HepG2 (cell line): Measurements from ENCODE around the gene SAC3D1. TPM values are rescaled to one million over a fixed set of nuclear protein-coding genes. Genes with fewer than 3 reads are reported as not detected.

Source experiments
- FOXK2 ChIP-seq: fragments of 450-650 bp; IDR thresholded peaks from 2 replicates; pipeline ENCODE4 v1.6.1; 2016
- HIVEP1 ChIP-seq: sonication (generic); formaldehyde crosslinking; IDR thresholded peaks from 2 replicates; pipeline ENCODE4 v1.4.0; 2020; ENCODE audit warnings: mild to moderate bottlenecking, missing genetic modification reagents
- HMGXB4 ChIP-seq, 2 experiments: sonication (generic) in 1 of 2; formaldehyde crosslinking in 1 of 2; IDR thresholded peaks; 2 replicates each; pipeline versions ENCODE4 v1.4.0 to v1.6.1; 2018 to 2020; ENCODE audit warnings: missing genetic modification reagents in 2 of 2, borderline replicate concordance in 1 of 2, low read depth in 1 of 2, mild to moderate bottlenecking in 1 of 2, missing biosample characterization in 1 of 2
- ISL2 ChIP-seq: sonication (generic); formaldehyde crosslinking; IDR thresholded peaks from 2 replicates; pipeline ENCODE4 v1.5.0; 2020; ENCODE audit warnings: missing genetic modification reagents
- MAX ChIP-seq: IDR thresholded peaks from 2 replicates; pipeline ENCODE4 v1.6.1; 2012; ENCODE audit warnings: inconsistent platforms
- POLR2AphosphoS2 ChIP-seq: IDR thresholded peaks from 2 replicates; pipeline ENCODE4 v1.6.1; 2011; ENCODE audit warnings: low read depth, low read length, improper control_type of control experiment
- RFX5 ChIP-seq: IDR thresholded peaks from 2 replicates; pipeline ENCODE4 v1.6.1; 2011; ENCODE audit warnings: low read depth, low read length, improper control_type of control experiment
- SP2 ChIP-seq: sonication (generic); formaldehyde crosslinking; IDR thresholded peaks from 2 replicates; pipeline ENCODE4 v1.5.1; 2020; ENCODE audit warnings: mild to moderate bottlenecking, missing genetic modification reagents
- SRF ChIP-seq: IDR thresholded peaks from 2 replicates; pipeline ENCODE4 v1.6.1; 2011; ENCODE audit warnings: mild to moderate bottlenecking, low read depth, low read length, moderate library complexity
- YEATS4 ChIP-seq: sonication (generic); formaldehyde crosslinking; IDR thresholded peaks from 2 replicates; pipeline ENCODE4 v1.4.0; 2020; ENCODE audit warnings: missing genetic modification reagents, borderline replicate concordance
- ZIK1 ChIP-seq: sonication (generic); formaldehyde crosslinking; IDR thresholded peaks from 2 replicates; pipeline ENCODE4 v1.5.0; 2020; ENCODE audit warnings: mild to moderate bottlenecking, low read depth, missing genetic modification reagents, borderline replicate concordance
- ZNF263 ChIP-seq: sonication (generic); formaldehyde crosslinking; IDR thresholded peaks from 2 replicates; pipeline ENCODE4 v1.4.0; 2020; ENCODE audit warnings: missing genetic modification reagents
- ZNF337 ChIP-seq: sonication (generic); formaldehyde crosslinking; IDR thresholded peaks from 2 replicates; pipeline ENCODE4 v1.5.1; 2020; ENCODE audit warnings: missing genetic modification reagents, low read depth, mild to moderate bottlenecking, borderline replicate concordance
- ZNF451 ChIP-seq: sonication (generic); formaldehyde crosslinking; IDR thresholded peaks from 2 replicates; pipeline ENCODE4 v1.5.0; 2020; ENCODE audit warnings: mild to moderate bottlenecking, missing genetic modification reagents
- ZNF674 ChIP-seq: sonication (generic); formaldehyde crosslinking; IDR thresholded peaks from 2 replicates; pipeline ENCODE4 v1.5.0; 2020; ENCODE audit warnings: low read depth, mild to moderate bottlenecking, missing genetic modification reagents
- ZNF713 ChIP-seq: sonication (generic); formaldehyde crosslinking; IDR thresholded peaks from 2 replicates; pipeline ENCODE4 v1.4.0; 2020; ENCODE audit warnings: mild to moderate bottlenecking, missing genetic modification reagents
- ZNF720 ChIP-seq: sonication (generic); formaldehyde crosslinking; IDR thresholded peaks from 2 replicates; pipeline ENCODE4 v1.4.0; 2020; ENCODE audit warnings: missing genetic modification reagents
- polyA plus RNA-seq, 8 experiments: library from polyadenylated mRNA; depleted of rRNA in 3 of 8; stranded (reverse) in 7 of 8; unstranded in 1 of 8; fragments of >200 nt; fragmentation: Illumina TruSeq in 4 of 8; extraction: Trizol in 4 of 8; gene quantifications; 2 replicates each; pipeline versions ENCODE4 v1.2.1 to v1.2.3, GENCODE V29; 2011 to 2016; ENCODE audit warnings: low read depth in 4 of 8, missing spikeins in 1 of 8, mixed read lengths in 1 of 8; ENCODE audit not compliant: insufficient read depth in 1 of 8
- total RNA-seq, 5 experiments: library from RNA; depleted of rRNA; stranded (reverse); fragments of >200 nt; fragmentation: Illumina TruSeq; extraction: Trizol; gene quantifications; 2 replicates each; pipeline ENCODE4 v1.2.3, GENCODE V29; 2016; ENCODE audit warnings: low read depth in 1 of 5
- TF ChIP-seq, protein P1 (sequence below): sonication (generic); formaldehyde crosslinking; conservative IDR thresholded peaks from 2 replicates; pipeline ENCODE4 v1.4.0; 2020; ENCODE audit warnings: mild to moderate bottlenecking, missing genetic modification reagents, moderate library complexity
- TF ChIP-seq, protein P2 (sequence below): sonication (generic); formaldehyde crosslinking; conservative IDR thresholded peaks from 2 replicates; pipeline ENCODE4 v1.8.0; 2022; ENCODE audit warnings: low read depth, missing genetic modification reagents

Gene SAC3D1
- total and polyA plus RNA-seq, 2 of the 13 experiments (the other 11 are each of a cell fraction or from before 2014, with no cell fraction given) = 7.4 to 36.3 TPM

DNA sequence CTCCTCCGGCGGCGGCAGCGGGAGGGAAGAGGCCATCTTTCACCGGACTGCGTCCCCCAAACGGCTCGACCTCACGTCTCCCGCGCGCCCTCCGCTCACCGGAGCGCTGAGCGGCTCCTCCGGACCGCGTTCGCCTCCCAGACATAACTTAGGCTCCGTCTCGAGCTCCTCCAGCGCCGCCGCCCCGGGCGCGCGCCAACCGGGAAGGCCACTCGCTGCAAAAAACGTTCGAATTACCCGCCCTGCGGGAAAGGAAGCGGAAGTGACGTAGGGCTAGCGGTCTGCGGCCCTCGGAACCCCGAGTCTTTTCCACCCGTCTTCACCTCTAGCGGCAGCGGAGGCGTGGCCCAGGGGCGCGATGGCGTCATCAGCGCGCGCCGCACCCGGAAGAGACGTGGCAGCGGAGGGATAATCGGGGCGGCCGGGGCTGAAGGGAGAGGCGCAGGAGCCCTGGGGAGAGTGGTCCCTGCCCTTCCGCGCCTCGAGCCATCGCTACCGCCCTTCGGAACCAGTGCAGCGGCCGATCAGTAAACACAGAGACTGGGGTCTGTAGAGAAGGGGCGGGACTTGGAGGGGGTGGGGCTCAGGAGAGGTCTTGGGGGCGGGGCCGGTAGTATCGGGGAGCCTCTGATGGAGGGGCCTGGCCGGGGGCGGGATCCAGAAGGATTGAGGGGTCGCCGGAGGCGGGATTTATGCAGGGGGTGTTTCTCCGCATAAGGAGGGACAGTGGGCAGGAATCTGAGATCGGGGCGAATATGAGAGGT is 43.0 kb downstream of the SAC3D1 start, which contains the start of the genes CDCA5 and ZFPL1 (continued):
- TF ChIP-seq ZNF720 (CRISPR knock-in tag) = no peak
- TF ChIP-seq SP2 (CRISPR knock-in tag) = peak; percentile 77
- no peak for TF ChIP-seq ZNF674 (CRISPR knock-in tag)
- TF ChIP-seq ZNF337 (CRISPR knock-in tag) = 0 out of 2 replicates have a peak, but pooled peaks have one; percentile 35
- peak; percentile 86 for TF ChIP-seq MAX
- TF ChIP-seq ISL2 = no peak
- TF ChIP-seq RFX5 = peak; percentile 43; the same call in 1 of the 2 replicates
- peak; percentile 78 for TF ChIP-seq ZIK1 (CRISPR knock-in tag)
- TF ChIP-seq, protein P1, sequence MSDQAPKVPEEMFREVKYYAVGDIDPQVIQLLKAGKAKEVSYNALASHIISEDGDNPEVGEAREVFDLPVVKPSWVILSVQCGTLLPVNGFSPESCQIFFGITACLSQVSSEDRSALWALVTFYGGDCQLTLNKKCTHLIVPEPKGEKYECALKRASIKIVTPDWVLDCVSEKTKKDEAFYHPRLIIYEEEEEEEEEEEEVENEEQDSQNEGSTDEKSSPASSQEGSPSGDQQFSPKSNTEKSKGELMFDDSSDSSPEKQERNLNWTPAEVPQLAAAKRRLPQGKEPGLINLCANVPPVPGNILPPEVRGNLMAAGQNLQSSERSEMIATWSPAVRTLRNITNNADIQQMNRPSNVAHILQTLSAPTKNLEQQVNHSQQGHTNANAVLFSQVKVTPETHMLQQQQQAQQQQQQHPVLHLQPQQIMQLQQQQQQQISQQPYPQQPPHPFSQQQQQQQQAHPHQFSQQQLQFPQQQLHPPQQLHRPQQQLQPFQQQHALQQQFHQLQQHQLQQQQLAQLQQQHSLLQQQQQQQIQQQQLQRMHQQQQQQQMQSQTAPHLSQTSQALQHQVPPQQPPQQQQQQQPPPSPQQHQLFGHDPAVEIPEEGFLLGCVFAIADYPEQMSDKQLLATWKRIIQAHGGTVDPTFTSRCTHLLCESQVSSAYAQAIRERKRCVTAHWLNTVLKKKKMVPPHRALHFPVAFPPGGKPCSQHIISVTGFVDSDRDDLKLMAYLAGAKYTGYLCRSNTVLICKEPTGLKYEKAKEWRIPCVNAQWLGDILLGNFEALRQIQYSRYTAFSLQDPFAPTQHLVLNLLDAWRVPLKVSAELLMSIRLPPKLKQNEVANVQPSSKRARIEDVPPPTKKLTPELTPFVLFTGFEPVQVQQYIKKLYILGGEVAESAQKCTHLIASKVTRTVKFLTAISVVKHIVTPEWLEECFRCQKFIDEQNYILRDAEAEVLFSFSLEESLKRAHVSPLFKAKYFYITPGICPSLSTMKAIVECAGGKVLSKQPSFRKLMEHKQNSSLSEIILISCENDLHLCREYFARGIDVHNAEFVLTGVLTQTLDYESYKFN = peak; percentile 54
- TF ChIP-seq YEATS4 (CRISPR knock-in tag) = peak; percentile 80
- peak; percentile 78; the same call in 1 of the 2 replicates for TF ChIP-seq ZNF451 (CRISPR knock-in tag)
- peak; percentile 48; the same call in 1 of the 2 replicates for TF ChIP-seq SRF
- TF ChIP-seq FOXK2 = 0 out of 2 replicates have a peak, but pooled peaks have one; percentile 22
- TF ChIP-seq ZNF713 (CRISPR knock-in tag) = peak; percentile 99; the same call in 1 of the 2 replicates
- TF ChIP-seq ZNF263 = no peak
- TF ChIP-seq HIVEP1 = peak; percentile 81
- TF ChIP-seq, protein P2, sequence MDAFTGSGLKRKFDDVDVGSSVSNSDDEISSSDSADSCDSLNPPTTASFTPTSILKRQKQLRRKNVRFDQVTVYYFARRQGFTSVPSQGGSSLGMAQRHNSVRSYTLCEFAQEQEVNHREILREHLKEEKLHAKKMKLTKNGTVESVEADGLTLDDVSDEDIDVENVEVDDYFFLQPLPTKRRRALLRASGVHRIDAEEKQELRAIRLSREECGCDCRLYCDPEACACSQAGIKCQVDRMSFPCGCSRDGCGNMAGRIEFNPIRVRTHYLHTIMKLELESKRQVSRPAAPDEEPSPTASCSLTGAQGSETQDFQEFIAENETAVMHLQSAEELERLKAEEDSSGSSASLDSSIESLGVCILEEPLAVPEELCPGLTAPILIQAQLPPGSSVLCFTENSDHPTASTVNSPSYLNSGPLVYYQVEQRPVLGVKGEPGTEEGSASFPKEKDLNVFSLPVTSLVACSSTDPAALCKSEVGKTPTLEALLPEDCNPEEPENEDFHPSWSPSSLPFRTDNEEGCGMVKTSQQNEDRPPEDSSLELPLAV (CRISPR knock-in tag) = peak; percentile 68; the same call in 1 of the 2 replicates
- TF ChIP-seq POLR2AphosphoS2 = no peak
- TF ChIP-seq HMGXB4 (CRISPR knock-in tag; IDR thresholded peaks at IDR 0.05; ENCODE audit: borderline replicate concordance in 1 of 2, low read depth in 1 of 2) = peak; percentile 42 to 87; a peak in 2 of 4 replicates
